Loucy (cell line): ENCODE results near the gene TRPV3.

Experiments
- H2AFZ ChIP-seq: fragments of 200-600 bp; sonication (generic); 2 replicates; pipeline ENCODE4 v1.6.0; 2016; ENCODE audit warnings: antibody characterized with exemption, mild to moderate bottlenecking, low read length, moderate library complexity
- H3F3A ChIP-seq: fragments of 200-600 bp; 2 replicates; pipeline ENCODE4 v1.6.0; 2016; ENCODE audit warnings: antibody characterized with exemption, low read depth, mild to moderate bottlenecking
- H3K27me3 ChIP-seq: fragments of 200-600 bp; sonication (generic); 2 replicates; pipeline ENCODE4 v1.6.1; 2014; ENCODE audit warnings: low read length, mild to moderate bottlenecking; ENCODE audit not compliant: insufficient read depth, poor library complexity, severe bottlenecking
- H3K36me3 ChIP-seq: fragments of 200-600 bp; sonication (generic); 2 replicates; pipeline ENCODE4 v1.6.1; 2016; ENCODE audit warnings: low read length; ENCODE audit not compliant: insufficient read depth
- H3K4me1 ChIP-seq: fragments of 200-600 bp; sonication (generic); 2 replicates; pipeline ENCODE4 v1.5.1; 2014; ENCODE audit warnings: low read length, mild to moderate bottlenecking; ENCODE audit not compliant: insufficient read depth, poor library complexity, severe bottlenecking
- H3K4me2 ChIP-seq: fragments of 200-600 bp; sonication (generic); 2 replicates; pipeline ENCODE4 v1.6.0; 2014; ENCODE audit warnings: antibody characterized with exemption, low read length, low read depth, mild to moderate bottlenecking; ENCODE audit not compliant: poor library complexity, severe bottlenecking
- H3K4me3 ChIP-seq: fragments of 200-600 bp; sonication (generic); 2 replicates; pipeline ENCODE4 v1.5.1; 2014; ENCODE audit warnings: low read length, mild to moderate bottlenecking, mixed read lengths; ENCODE audit not compliant: poor library complexity, severe bottlenecking
- H3K79me2 ChIP-seq: fragments of 200-600 bp; sonication (generic); 2 replicates; pipeline ENCODE4 v1.6.1; 2014; ENCODE audit warnings: low read length; ENCODE audit not compliant: insufficient read depth
- H3K9ac ChIP-seq: fragments of 200-600 bp; sonication (generic); 2 replicates; pipeline ENCODE4 v1.6.0; 2014; ENCODE audit warnings: mild to moderate bottlenecking, low read depth, low read length, moderate library complexity; ENCODE audit not compliant: poor library complexity, severe bottlenecking
- H3K9me2 ChIP-seq: fragments of 200-600 bp; sonication (generic); replicated peaks from 2 replicates; pipeline ENCODE4 v1.6.1; 2016; ENCODE audit warnings: low read depth, low read length, mixed read lengths
- H3K9me3 ChIP-seq: fragments of 200-600 bp; sonication (generic); 2 replicates; pipeline ENCODE4 v1.6.1; 2014; ENCODE audit warnings: mild to moderate bottlenecking, antibody characterized with exemption, low read length, low read depth; ENCODE audit not compliant: insufficient read depth
- H4K20me1 ChIP-seq: fragments of 200-600 bp; sonication (generic); 2 replicates; pipeline ENCODE4 v1.6.0; 2014; ENCODE audit warnings: antibody characterized with exemption, low read length, mild to moderate bottlenecking; ENCODE audit not compliant: insufficient read depth, poor library complexity, severe bottlenecking
- CTCF ChIP-seq: fragments of 200-600 bp; sonication (generic); conservative IDR thresholded peaks from 2 replicates; pipeline ENCODE4 v1.5.1; 2014; ENCODE audit warnings: mild to moderate bottlenecking, antibody characterized with exemption, low read length
- EZH2phosphoT487 ChIP-seq: fragments of 200-600 bp; IDR thresholded peaks from 2 replicates; pipeline ENCODE4 v1.6.1; 2018; ENCODE audit warnings: antibody characterized with exemption, mild to moderate bottlenecking, moderate library complexity, borderline replicate concordance

TRPV3 gene

GRCh38 chr17:3475812-3476610, 81.6 kb downstream of the TRPV3 start, which contains the start of gene ASPA:
Gene ASPA (plus strand): TSS chr17:3475997. CDS start chr17:3476160, 163 bp downstream.
- peak within 1 kb of the TSS; percentile 50 for H3K9ac ChIP-seq
- H2AFZ ChIP-seq: peak within 1 kb of the TSS; percentile 66
- no peaks in the 10 kb centered on the region for H3K27me3 ChIP-seq
- H3K9me2 ChIP-seq: no peaks in the 10 kb centered on the region
- peak within 1 kb of the TSS; percentile 68 for H3K4me3 ChIP-seq
- TF ChIP-seq CTCF: no peak
- no peak for TF ChIP-seq EZH2phosphoT487
- no peaks in the 10 kb centered on the region for H3K36me3 ChIP-seq
- no peaks in the 10 kb centered on the region for H3K9me3 ChIP-seq
- no peaks in the 10 kb centered on the region for H3F3A ChIP-seq
- H3K79me2 ChIP-seq: no peaks in the 10 kb centered on the region
- H4K20me1 ChIP-seq: no peaks in the 10 kb centered on the region
- peaks cover 4% of the 10 kb centered on the region for H3K4me1 ChIP-seq
- H3K4me2 ChIP-seq: peak within 1 kb of the TSS; percentile 68

- Histone ChIP-seq H3K9me2 (no peaks in the 10 kb centered on the region), H3F3A (no peaks in the 10 kb centered on the region), H3K4me3 (no peak overlapping the region), H3K36me3 (no peaks in the 10 kb centered on the region), H2AFZ (no peak overlapping the region), H3K4me2 (no peak overlapping the region), H3K4me1 (peaks cover 4% of the 10 kb centered on the region), H4K20me1 (no peaks in the 10 kb centered on the region), H3K9ac (no peak overlapping the region), H3K27me3 (no peaks in the 10 kb centered on the region), H3K9me3 (no peaks in the 10 kb centered on the region), H3K79me2 (no peaks in the 10 kb centered on the region)
- no peak for TF ChIP-seq EZH2phosphoT487
- TF ChIP-seq CTCF: no peak
These were observed 82.3 kb downstream of the TRPV3 start for GRCh38 chr17:3475251-3475685.

- Histone ChIP-seq H3K36me3 (no peaks in the 10 kb centered on the region), H3K27me3 (no peaks in the 10 kb centered on the region), H3K9ac (no peak overlapping the region), H3K9me3 (no peaks in the 10 kb centered on the region), H3K4me3 (no peak overlapping the region), H3K9me2 (no peaks in the 10 kb centered on the region), H4K20me1 (no peaks in the 10 kb centered on the region), H3K4me1 (peaks cover 4% of the 10 kb centered on the region), H2AFZ (no peak overlapping the region), H3K4me2 (no peak overlapping the region), H3F3A (no peaks in the 10 kb centered on the region), H3K79me2 (no peaks in the 10 kb centered on the region)
- no peak for TF ChIP-seq CTCF
- no peak for TF ChIP-seq EZH2phosphoT487
These were observed 83.4 kb downstream of the TRPV3 start for GRCh38 chr17:3474212-3474611.
